Vagina (tissue), 2 donors: Measurements from ENCODE around the gene NCOR1.

Experiments used
- POLR2A ChIP-seq, 2 donors: fragments of 450-650 bp; IDR thresholded peaks; one replicate each; pipeline ENCODE4 v1.6.1; 2017; ENCODE audit warnings: antibody characterized with exemption in 2 of 2, mild to moderate bottlenecking in 2 of 2, moderate library complexity in 2 of 2
- TF ChIP-seq, protein P1 (sequence below), 3 experiments: fragments of 450-650 bp in 2 of 3; fragments of 200-600 bp in 1 of 3; sonication (generic) in 1 of 3; IDR thresholded peaks; one replicate each; pipeline ENCODE4 v1.5.1; 2017 to 2019; ENCODE audit warnings: antibody characterized with exemption in 3 of 3, mild to moderate bottlenecking in 2 of 3, moderate library complexity in 2 of 3

DNA sequence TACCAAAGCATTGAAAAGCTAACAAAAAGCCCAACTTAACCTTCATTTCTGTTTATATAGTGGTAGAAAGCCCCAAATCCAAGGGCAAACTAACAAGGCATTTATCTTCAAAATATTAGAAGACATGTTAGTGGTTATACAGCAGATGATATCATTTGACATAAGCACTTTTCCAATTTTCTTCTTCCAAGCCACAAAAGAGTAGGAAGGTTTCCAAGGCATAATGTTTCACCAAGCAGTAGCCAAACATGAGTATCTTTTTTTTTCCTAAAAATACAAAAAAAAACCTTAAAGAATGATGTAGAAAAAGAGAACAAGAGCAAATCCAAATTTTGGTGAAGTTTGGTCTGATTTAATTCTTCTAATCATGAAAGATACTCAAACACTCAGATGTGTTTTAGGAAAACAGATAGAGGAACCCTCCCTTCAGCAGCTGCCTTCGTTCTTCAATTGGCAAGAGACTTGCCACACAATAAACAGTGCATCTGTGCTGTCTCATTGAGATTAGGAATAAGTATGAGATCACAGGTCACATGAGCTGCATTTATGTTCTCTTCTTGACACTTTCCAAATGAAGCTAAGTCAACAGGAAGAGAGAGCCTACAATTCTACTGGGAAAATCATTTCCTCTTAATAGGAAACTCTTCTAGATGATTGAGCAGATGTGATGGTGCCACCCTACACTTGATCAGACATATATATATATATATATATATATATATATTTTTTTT is 109.0 kb downstream of the NCOR1 start:
- TF ChIP-seq, protein P1, sequence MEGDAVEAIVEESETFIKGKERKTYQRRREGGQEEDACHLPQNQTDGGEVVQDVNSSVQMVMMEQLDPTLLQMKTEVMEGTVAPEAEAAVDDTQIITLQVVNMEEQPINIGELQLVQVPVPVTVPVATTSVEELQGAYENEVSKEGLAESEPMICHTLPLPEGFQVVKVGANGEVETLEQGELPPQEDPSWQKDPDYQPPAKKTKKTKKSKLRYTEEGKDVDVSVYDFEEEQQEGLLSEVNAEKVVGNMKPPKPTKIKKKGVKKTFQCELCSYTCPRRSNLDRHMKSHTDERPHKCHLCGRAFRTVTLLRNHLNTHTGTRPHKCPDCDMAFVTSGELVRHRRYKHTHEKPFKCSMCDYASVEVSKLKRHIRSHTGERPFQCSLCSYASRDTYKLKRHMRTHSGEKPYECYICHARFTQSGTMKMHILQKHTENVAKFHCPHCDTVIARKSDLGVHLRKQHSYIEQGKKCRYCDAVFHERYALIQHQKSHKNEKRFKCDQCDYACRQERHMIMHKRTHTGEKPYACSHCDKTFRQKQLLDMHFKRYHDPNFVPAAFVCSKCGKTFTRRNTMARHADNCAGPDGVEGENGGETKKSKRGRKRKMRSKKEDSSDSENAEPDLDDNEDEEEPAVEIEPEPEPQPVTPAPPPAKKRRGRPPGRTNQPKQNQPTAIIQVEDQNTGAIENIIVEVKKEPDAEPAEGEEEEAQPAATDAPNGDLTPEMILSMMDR (IDR thresholded peaks at IDR 0.05), result no peak
- no peak for TF ChIP-seq POLR2A (IDR thresholded peaks at IDR 0.05)
